GM12864 (cell line): ENCODE measurements around the gene TMEM72.

ENCODE experiments used
- DNase-seq: peaks from one replicate; pipeline ENCODE4 v3.0.0-alpha.2; 2011; ENCODE audit warnings: low read depth
- H3K4me3 ChIP-seq: 2 replicates; pipeline ENCODE4 v1.5.1; 2011; ENCODE audit warnings: mild to moderate bottlenecking, low read depth, low read length, control low read depth
- CTCF ChIP-seq: IDR thresholded peaks from 2 replicates; pipeline ENCODE4 v1.5.1; 2011; ENCODE audit warnings: low read depth, mild to moderate bottlenecking, moderate library complexity, low read length, control low read depth, inconsistent platforms; ENCODE audit errors: missing control alignments

TMEM72 gene

GRCh38 chr10:44897049-44897448, 14.1 kb upstream of the TMEM72 start:
- TF ChIP-seq CTCF: no peak

GRCh38 chr10:44898665-44899064, 12.5 kb upstream of the TMEM72 start:
- no peak for TF ChIP-seq CTCF
- no peak for DNase-seq
- H3K4me3 ChIP-seq: no peak overlapping the region

More at GRCh38 chr10:44897049-44897448, 14.1 kb upstream of the TMEM72 start:
- no peak for DNase-seq
- H3K4me3 ChIP-seq: no peak overlapping the region

GRCh38 chr10:44899450-44900080, 11.6 kb upstream of the TMEM72 start:
- TF ChIP-seq CTCF: no peak
- no peak overlapping the region for H3K4me3 ChIP-seq
- DNase-seq: no peak

- no peak overlapping the region for H3K4me3 ChIP-seq
- TF ChIP-seq CTCF: no peak
- DNase-seq: no peak
Observed at GRCh38 chr10:44902941-44903545, 8.1 kb upstream of the TMEM72 start.

GRCh38 chr10:44906486-44906885, 4.7 kb upstream of the TMEM72 start:
- TF ChIP-seq CTCF: no peak
- H3K4me3 ChIP-seq: no peak overlapping the region
- DNase-seq: no peak

GRCh38 chr10:44907556-44907955, 3.6 kb upstream of the TMEM72 start:
- no peak for TF ChIP-seq CTCF
- H3K4me3 ChIP-seq: no peak overlapping the region
- no peak for DNase-seq
